ENCODE data around the gene ACSS1. TPM values are rescaled to one million over a fixed set of nuclear protein-coding genes. Genes with fewer than 3 reads are reported as not detected.
"Not testable (repeated sequence)": the region's sequence is repeated elsewhere in the genome, so short reads cannot be mapped to it uniquely, and the experiment has no call there.

The ACSS1 gene
- polyA plus RNA-seq, 2 donors: 8.0 to 8.8 TPM

- H3K9me3 ChIP-seq (ENCODE audit: control insufficient read depth in 2 of 2, insufficient read depth in 1 of 2, low read depth in 1 of 2, low read length in 1 of 2): no peaks in the 10 kb centered on the region
- 56 to 63% methylated on average over 10 of the region's 10 CpGs for WGBS, 2 donors
- H3K27me3 ChIP-seq (ENCODE audit: control insufficient read depth in 1 of 2, insufficient read depth in 2 of 2, low read length in 2 of 2): no peaks in the 10 kb centered on the region
- no peak overlapping the region for H3K27ac ChIP-seq (ENCODE audit: low read depth in 2 of 2, low read length in 1 of 2)
- peaks cover 3 to 42% of the 10 kb centered on the region in 2 donors for H3K36me3 ChIP-seq (ENCODE audit: control insufficient read depth in 2 of 2, insufficient read depth in 2 of 2, low read length in 1 of 2)
- H3K4me3 ChIP-seq (ENCODE audit: low read depth in 1 of 2, low read length in 2 of 2): no peak overlapping the region
- peaks cover 0 to 2% of the 10 kb centered on the region in 2 donors for H3K4me1 ChIP-seq (ENCODE audit: control insufficient read depth in 2 of 2, insufficient read depth in 2 of 2, low read length in 1 of 2)
Measured at GRCh38 chr20:25009218-25010145, 48.5 kb downstream of the ACSS1 start.

- H3K4me3 ChIP-seq (ENCODE audit: low read depth in 1 of 2, low read length in 2 of 2): no peak overlapping the region
- 90 to 96% methylated on average over 11 of the region's 11 CpGs for WGBS, 2 donors
- H3K27me3 ChIP-seq (ENCODE audit: control insufficient read depth in 1 of 2, insufficient read depth in 2 of 2, low read length in 2 of 2): no peaks in the 10 kb centered on the region
- H3K36me3 ChIP-seq (ENCODE audit: control insufficient read depth in 2 of 2, insufficient read depth in 2 of 2, low read length in 1 of 2): peaks cover 3 to 37% of the 10 kb centered on the region in 2 donors
- no peaks in the 10 kb centered on the region for H3K9me3 ChIP-seq (ENCODE audit: control insufficient read depth in 2 of 2, insufficient read depth in 1 of 2, low read depth in 1 of 2, low read length in 1 of 2)
- H3K27ac ChIP-seq (ENCODE audit: low read depth in 2 of 2, low read length in 1 of 2): no peak overlapping the region
- peaks cover 0 to 2% of the 10 kb centered on the region in 2 donors for H3K4me1 ChIP-seq (ENCODE audit: control insufficient read depth in 2 of 2, insufficient read depth in 2 of 2, low read length in 1 of 2)
Measured at GRCh38 chr20:25008388-25009217, 49.3 kb downstream of the ACSS1 start.

GRCh38 chr20:25007491-25008305, 50.2 kb downstream of the ACSS1 start:
- WGBS, 2 donors: 93 to 94% methylated on average over 22 of the region's 22 CpGs
- peaks cover under 1 to 32% of the 10 kb centered on the region in 2 donors for H3K36me3 ChIP-seq (ENCODE audit: control insufficient read depth in 2 of 2, insufficient read depth in 2 of 2, low read length in 1 of 2)

GRCh38 chr20:25006431-25007167, 51.3 kb downstream of the ACSS1 start:
- Histone ChIP-seq H3K4me3 (ENCODE audit: low read depth in 1 of 2, low read length in 2 of 2) (no peak overlapping the region), H3K4me1 (ENCODE audit: control insufficient read depth in 2 of 2, insufficient read depth in 2 of 2, low read length in 1 of 2) (peaks cover 0 to 2% of the 10 kb centered on the region in 2 donors), H3K27ac (ENCODE audit: low read depth in 2 of 2, low read length in 1 of 2) (no peak overlapping the region), H3K36me3 (ENCODE audit: control insufficient read depth in 2 of 2, insufficient read depth in 2 of 2, low read length in 1 of 2) (peaks cover 0 to 21% of the 10 kb centered on the region in 2 donors), H3K9me3 (ENCODE audit: control insufficient read depth in 2 of 2, insufficient read depth in 1 of 2, low read depth in 1 of 2, low read length in 1 of 2) (no peaks in the 10 kb centered on the region), H3K27me3 (ENCODE audit: control insufficient read depth in 1 of 2, insufficient read depth in 2 of 2, low read length in 2 of 2) (no peaks in the 10 kb centered on the region)
- 84 to 85% methylated on average over 12 of the region's 12 CpGs for WGBS, 2 donors

More at GRCh38 chr20:25007491-25008305, 50.2 kb downstream of the ACSS1 start:
- peaks cover 0 to 2% of the 10 kb centered on the region in 2 donors for H3K4me1 ChIP-seq (ENCODE audit: control insufficient read depth in 2 of 2, insufficient read depth in 2 of 2, low read length in 1 of 2)
- H3K9me3 ChIP-seq (ENCODE audit: control insufficient read depth in 2 of 2, insufficient read depth in 1 of 2, low read depth in 1 of 2, low read length in 1 of 2): no peaks in the 10 kb centered on the region
- no peak overlapping the region for H3K4me3 ChIP-seq (ENCODE audit: low read depth in 1 of 2, low read length in 2 of 2)
- no peaks in the 10 kb centered on the region for H3K27me3 ChIP-seq (ENCODE audit: control insufficient read depth in 1 of 2, insufficient read depth in 2 of 2, low read length in 2 of 2)
- no peak overlapping the region for H3K27ac ChIP-seq (ENCODE audit: low read depth in 2 of 2, low read length in 1 of 2)

- Histone ChIP-seq H3K9me3 (ENCODE audit: control insufficient read depth in 2 of 2, insufficient read depth in 1 of 2, low read depth in 1 of 2, low read length in 1 of 2) (no peaks in the 10 kb centered on the region), H3K4me1 (ENCODE audit: control insufficient read depth in 2 of 2, insufficient read depth in 2 of 2, low read length in 1 of 2) (peaks cover 0 to 2% of the 10 kb centered on the region in 2 donors), H3K36me3 (ENCODE audit: control insufficient read depth in 2 of 2, insufficient read depth in 2 of 2, low read length in 1 of 2) (peaks cover 0 to 16% of the 10 kb centered on the region in 2 donors), H3K27me3 (ENCODE audit: control insufficient read depth in 1 of 2, insufficient read depth in 2 of 2, low read length in 2 of 2) (no peaks in the 10 kb centered on the region), H3K27ac (ENCODE audit: low read depth in 2 of 2, low read length in 1 of 2) (peak overlapping the region in 1 of 2 donors; percentile 14), H3K4me3 (ENCODE audit: low read depth in 1 of 2, low read length in 2 of 2) (no peak overlapping the region)
- WGBS, 2 donors: 78 to 81% methylated on average over 8 of the region's 8 CpGs
Measured at GRCh38 chr20:25005661-25006060, 52.3 kb downstream of the ACSS1 start.

GRCh38 chr20:25005220-25005619, 52.7 kb downstream of the ACSS1 start:
- H3K9me3 ChIP-seq (ENCODE audit: control insufficient read depth in 2 of 2, insufficient read depth in 1 of 2, low read depth in 1 of 2, low read length in 1 of 2): no peaks in the 10 kb centered on the region
- no peak overlapping the region for H3K4me3 ChIP-seq (ENCODE audit: low read depth in 1 of 2, low read length in 2 of 2)
- H3K27ac ChIP-seq (ENCODE audit: low read depth in 2 of 2, low read length in 1 of 2): peak overlapping the region in 1 of 2 donors; percentile 14
- H3K27me3 ChIP-seq (ENCODE audit: control insufficient read depth in 1 of 2, insufficient read depth in 2 of 2, low read length in 2 of 2): no peaks in the 10 kb centered on the region
- peaks cover 0 to 14% of the 10 kb centered on the region in 2 donors for H3K36me3 ChIP-seq (ENCODE audit: control insufficient read depth in 2 of 2, insufficient read depth in 2 of 2, low read length in 1 of 2)
- H3K4me1 ChIP-seq (ENCODE audit: control insufficient read depth in 2 of 2, insufficient read depth in 2 of 2, low read length in 1 of 2): peaks cover 1 to 2% of the 10 kb centered on the region in 2 donors
- 38 to 48% methylated on average over 2 of the region's 2 CpGs for WGBS, 2 donors

- peaks cover 0 to 14% of the 10 kb centered on the region in 2 donors for H3K36me3 ChIP-seq (ENCODE audit: control insufficient read depth in 2 of 2, insufficient read depth in 2 of 2, low read length in 1 of 2)
- no peaks in the 10 kb centered on the region for H3K9me3 ChIP-seq (ENCODE audit: control insufficient read depth in 2 of 2, insufficient read depth in 1 of 2, low read depth in 1 of 2, low read length in 1 of 2)
- 90 to 94% methylated on average over 1 of the region's 1 CpG for WGBS, 2 donors
- H3K4me3 ChIP-seq (ENCODE audit: low read depth in 1 of 2, low read length in 2 of 2): no peak overlapping the region
- peaks cover 0 to 2% of the 10 kb centered on the region in 2 donors for H3K4me1 ChIP-seq (ENCODE audit: control insufficient read depth in 2 of 2, insufficient read depth in 2 of 2, low read length in 1 of 2)
- H3K27me3 ChIP-seq (ENCODE audit: control insufficient read depth in 1 of 2, insufficient read depth in 2 of 2, low read length in 2 of 2): no peaks in the 10 kb centered on the region
- H3K27ac ChIP-seq (ENCODE audit: low read depth in 2 of 2, low read length in 1 of 2): no peak overlapping the region
Measured at GRCh38 chr20:25003002-25003401, 54.9 kb downstream of the ACSS1 start.

- not testable (repeated sequence) for H3K36me3 ChIP-seq (ENCODE audit: control insufficient read depth in 2 of 2, insufficient read depth in 2 of 2, low read length in 1 of 2); H3K27ac ChIP-seq (ENCODE audit: low read depth in 2 of 2, low read length in 1 of 2); H3K9me3 ChIP-seq (ENCODE audit: control insufficient read depth in 2 of 2, insufficient read depth in 1 of 2, low read depth in 1 of 2, low read length in 1 of 2); H3K27me3 ChIP-seq (ENCODE audit: control insufficient read depth in 1 of 2, insufficient read depth in 2 of 2, low read length in 2 of 2); H3K4me3 ChIP-seq (ENCODE audit: low read depth in 1 of 2, low read length in 2 of 2); H3K4me1 ChIP-seq (ENCODE audit: control insufficient read depth in 2 of 2, insufficient read depth in 2 of 2, low read length in 1 of 2)
- WGBS, 2 donors: 79 to 80% methylated on average over 4 of the region's 4 CpGs
Measured at GRCh38 chr20:25001323-25001722, 56.6 kb downstream of the ACSS1 start.

All from esophagus (tissue), 2 donors.